ENCODE data around the gene ACD. TPM values are rescaled to one million over a fixed set of nuclear protein-coding genes. Genes with fewer than 3 reads are reported as not detected.
A peak's percentile ranks its signal among the peaks of the same experiment; 100 is the strongest.

ACD gene
- total RNA-seq, 2 donors from 2014 or later, result 11.8 to 27.5 TPM

DNA sequence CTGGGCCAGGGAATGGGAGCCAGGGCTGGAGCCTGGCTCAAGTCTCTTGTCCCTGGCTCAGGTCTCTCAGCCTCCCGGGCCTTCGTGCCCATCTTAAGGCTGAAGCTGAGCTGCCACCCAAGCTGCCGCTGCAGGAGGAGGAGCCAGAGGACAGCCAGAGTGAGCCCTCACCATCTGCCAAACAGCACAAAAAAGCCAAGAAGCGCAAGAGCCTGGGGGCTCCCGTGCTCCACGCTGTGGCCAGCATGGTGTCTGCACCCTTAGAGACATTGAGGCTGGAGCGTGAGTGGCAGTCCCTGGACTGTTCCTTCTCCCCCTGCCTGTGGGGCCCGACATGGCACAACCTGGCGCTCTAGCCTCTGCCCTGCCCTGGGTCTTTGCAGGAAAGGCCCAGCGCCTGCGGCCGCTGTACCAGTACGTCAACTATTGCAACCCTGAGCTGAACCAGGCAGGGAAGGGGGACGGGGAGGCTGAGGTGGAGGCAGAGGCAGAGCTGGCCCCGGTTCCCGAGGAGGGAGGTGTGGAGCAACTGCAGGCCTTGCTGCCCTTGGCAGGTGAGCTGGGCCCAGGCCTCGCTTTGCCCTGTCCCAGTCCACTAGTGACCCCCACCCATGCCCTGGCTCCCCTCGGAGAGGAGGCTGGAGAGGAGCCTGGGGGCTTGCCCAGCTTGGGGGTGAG, 7.9 kb upstream of the ACD start:
- peak overlapping the region; percentile 88 for H3K4me3 ChIP-seq
- no peaks in the 10 kb centered on the region for H3K27me3 ChIP-seq
- intact Hi-C loops (cut with DNase I), result loop anchor here (10.0 kb wide), 1 partner anchor 143 kb away; the partner anchor contains the start of gene RIPOR1
- no peaks in the 10 kb centered on the region for H3K9me3 ChIP-seq
- peak overlapping the region; percentile 6 to 55 for H3K9ac ChIP-seq (ENCODE audit: low read depth in 2 of 2, low read length in 2 of 2)
- peaks cover 19% of the 10 kb centered on the region for H3K4me1 ChIP-seq
- DNase-seq, result peak; percentile 84
- peak overlapping the region; percentile 70 for H3K27ac ChIP-seq
- TF ChIP-seq, protein P1, sequence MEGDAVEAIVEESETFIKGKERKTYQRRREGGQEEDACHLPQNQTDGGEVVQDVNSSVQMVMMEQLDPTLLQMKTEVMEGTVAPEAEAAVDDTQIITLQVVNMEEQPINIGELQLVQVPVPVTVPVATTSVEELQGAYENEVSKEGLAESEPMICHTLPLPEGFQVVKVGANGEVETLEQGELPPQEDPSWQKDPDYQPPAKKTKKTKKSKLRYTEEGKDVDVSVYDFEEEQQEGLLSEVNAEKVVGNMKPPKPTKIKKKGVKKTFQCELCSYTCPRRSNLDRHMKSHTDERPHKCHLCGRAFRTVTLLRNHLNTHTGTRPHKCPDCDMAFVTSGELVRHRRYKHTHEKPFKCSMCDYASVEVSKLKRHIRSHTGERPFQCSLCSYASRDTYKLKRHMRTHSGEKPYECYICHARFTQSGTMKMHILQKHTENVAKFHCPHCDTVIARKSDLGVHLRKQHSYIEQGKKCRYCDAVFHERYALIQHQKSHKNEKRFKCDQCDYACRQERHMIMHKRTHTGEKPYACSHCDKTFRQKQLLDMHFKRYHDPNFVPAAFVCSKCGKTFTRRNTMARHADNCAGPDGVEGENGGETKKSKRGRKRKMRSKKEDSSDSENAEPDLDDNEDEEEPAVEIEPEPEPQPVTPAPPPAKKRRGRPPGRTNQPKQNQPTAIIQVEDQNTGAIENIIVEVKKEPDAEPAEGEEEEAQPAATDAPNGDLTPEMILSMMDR (IDR thresholded peaks at IDR 0.05), result peak; percentile 90
- H3K36me3 ChIP-seq, result no peaks in the 10 kb centered on the region

DNA sequence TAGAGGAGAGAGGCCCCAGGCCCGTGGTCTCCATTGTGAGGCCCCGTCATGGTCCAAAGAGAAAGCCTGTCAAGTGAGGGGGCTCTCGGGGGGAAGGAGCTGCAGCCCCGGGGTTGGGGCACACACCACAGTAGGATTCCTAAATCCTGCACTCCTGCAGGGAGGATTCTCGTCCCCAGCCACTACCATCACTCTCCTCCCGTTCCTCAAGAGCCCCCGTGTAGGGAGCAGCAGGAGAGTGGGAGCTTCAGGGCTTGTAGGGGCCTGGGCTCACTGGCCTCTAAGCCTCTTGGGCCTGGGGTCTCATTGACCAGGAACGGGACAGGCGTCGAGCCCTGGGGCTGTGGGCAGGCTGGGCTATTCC, 7.4 kb upstream of the ACD start:
- Histone ChIP-seq H3K4me1 (peaks cover 13% of the 10 kb centered on the region), H3K27me3 (no peaks in the 10 kb centered on the region), H3K27ac (peak overlapping the region; percentile 70), H3K9me3 (no peaks in the 10 kb centered on the region), H3K36me3 (no peaks in the 10 kb centered on the region), H3K4me3 (peak overlapping the region; percentile 88), H3K9ac (ENCODE audit: low read depth in 2 of 2, low read length in 2 of 2) (peak overlapping the region in 1 of 2 donors; percentile 55)
- no peak for DNase-seq
- intact Hi-C loops (cut with DNase I), result loop anchor here (10.0 kb wide), 1 partner anchor 143 kb away; the partner anchor contains the start of gene RIPOR1
- TF ChIP-seq, protein P1 (IDR thresholded peaks at IDR 0.05), result no peak

DNA sequence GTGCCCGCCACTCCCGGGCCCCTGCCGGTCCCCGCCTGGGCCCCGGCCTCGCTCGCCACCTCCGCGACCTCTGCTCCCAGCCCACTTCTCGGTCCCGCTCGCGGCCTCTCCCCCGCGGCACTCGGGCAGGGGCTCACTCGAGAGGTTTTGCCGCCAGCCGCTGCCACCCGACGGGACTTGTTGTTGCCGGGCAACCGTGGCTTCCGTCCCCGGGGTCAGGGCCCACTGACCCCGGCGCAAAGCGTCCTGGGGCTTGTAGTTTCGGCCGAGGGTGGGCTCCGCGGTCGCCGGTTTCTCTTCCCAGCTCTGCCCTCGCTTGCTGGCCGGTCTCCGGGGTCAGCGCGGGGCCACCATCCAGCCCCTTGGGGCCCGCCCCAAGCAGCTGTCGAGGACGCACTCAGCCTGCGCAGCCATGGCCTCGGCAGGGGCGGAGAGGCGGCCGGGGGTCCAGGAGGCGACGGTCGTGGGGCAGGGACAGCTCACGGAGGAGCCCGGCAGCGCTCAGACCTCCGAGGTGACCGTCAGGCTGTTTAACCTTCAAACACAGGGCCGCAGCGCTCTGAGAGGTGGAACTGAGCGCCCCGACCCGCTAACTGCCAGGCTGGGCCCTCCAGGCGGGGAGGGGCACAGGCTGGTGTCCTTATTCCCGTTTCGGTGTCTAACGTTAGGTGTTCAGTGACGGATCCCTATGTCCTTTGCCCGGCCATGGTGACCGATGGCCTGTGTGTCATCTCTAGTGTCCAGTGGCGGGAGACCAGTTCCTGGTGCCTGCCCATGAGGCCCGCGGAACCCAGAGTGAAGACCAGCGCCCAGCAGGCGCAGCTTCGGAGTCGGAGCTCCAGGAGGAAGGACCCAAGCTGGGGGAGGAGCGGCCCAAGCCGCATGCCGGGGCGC, 6.7 kb upstream of the ACD start, which contains the start of the genes C16orf86 and ENKD1:
Gene C16orf86, plus strand, starts transcription at position 256 of the 894 bp plus-strand sequence. Its CDS starts 157 bp downstream, at position 413.
Gene ENKD1, minus strand, starts transcription at position 192 of the 894 bp plus-strand sequence. CDS start 308 bp downstream, outside the sequence.
- peaks cover 11% of the 10 kb centered on the region for H3K4me1 ChIP-seq
- H3K9me3 ChIP-seq, result no peaks in the 10 kb centered on the region
- no peaks in the 10 kb centered on the region for H3K27me3 ChIP-seq
- TF ChIP-seq, protein P1 (IDR thresholded peaks at IDR 0.05), result no peak
- peak within 1 kb of the TSS; percentile 70 for H3K27ac ChIP-seq
- intact Hi-C loops (cut with DNase I), result loop anchor here (10.0 kb wide), 1 partner anchor 142 kb away; the partner anchor contains the start of gene RIPOR1
- peak within 1 kb of the TSS; percentile 55 to 91 for H3K9ac ChIP-seq (ENCODE audit: low read depth in 2 of 2, low read length in 2 of 2)
- H3K4me3 ChIP-seq, result peak within 1 kb of the TSS; percentile 88
- peak; percentile 83 for DNase-seq
- H3K36me3 ChIP-seq, result no peaks in the 10 kb centered on the region

DNA sequence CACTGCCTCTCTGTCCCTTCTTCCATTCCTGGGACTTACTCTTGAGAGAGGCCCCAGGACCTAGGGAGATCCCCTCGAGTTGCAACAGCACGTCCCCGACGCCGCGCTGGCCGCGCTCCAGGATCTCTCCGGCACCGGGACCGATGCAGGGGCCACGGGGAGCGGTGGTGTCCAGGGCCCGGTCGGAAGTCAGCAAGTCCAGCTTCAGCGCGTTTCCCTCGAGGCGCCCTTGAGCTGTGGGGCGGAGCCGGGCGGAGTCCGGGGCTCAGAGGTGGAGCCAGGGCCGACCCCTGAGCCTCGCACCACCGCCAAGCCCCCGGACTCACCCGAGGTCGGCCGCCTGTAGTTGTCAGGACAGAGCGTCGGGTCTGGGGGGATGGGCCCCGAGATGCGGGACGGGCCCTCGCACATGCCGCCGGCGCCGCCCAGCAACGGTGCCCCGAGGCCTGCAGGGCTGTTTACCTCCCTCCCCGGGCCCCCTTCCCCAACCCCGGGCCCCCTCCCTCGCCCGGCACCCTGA, 6.0 kb upstream of the ACD start:
- Histone ChIP-seq H3K27me3 (no peaks in the 10 kb centered on the region), H3K36me3 (no peaks in the 10 kb centered on the region), H3K4me3 (peak overlapping the region; percentile 88), H3K4me1 (peaks cover 16% of the 10 kb centered on the region), H3K9ac (ENCODE audit: low read depth in 2 of 2, low read length in 2 of 2) (peak overlapping the region; percentile 43 to 66), H3K27ac (peak overlapping the region; percentile 70), H3K9me3 (no peaks in the 10 kb centered on the region)
- TF ChIP-seq, protein P1 (IDR thresholded peaks at IDR 0.05), result no peak
- no peak for DNase-seq
- intact Hi-C loops (cut with DNase I), result loop anchor here (10.0 kb wide), 1 partner anchor 141 kb away; the partner anchor contains the start of gene RIPOR1

DNA sequence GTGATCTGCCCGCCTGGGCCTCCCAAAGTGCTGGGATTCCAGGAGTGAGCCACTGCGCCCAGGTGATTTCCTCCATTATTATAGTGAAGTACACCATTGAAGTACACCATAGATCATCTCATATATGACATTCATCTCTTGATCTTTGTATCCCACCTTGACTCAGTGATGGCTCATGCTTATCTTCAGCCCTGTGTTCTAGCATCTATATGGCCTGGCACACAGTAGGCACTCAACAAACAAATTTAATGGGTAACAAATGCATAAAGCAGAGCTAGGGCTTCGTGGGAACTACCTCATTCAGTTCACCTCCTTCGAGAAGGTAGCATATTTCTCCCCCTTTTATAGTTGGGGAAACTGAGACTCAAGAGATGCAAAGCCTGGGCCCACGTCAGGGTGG, 5.5 kb upstream of the ACD start:
- Histone ChIP-seq H3K4me3 (peak overlapping the region; percentile 88), H3K27ac (no peak overlapping the region), H3K4me1 (peaks cover 17% of the 10 kb centered on the region), H3K36me3 (no peaks in the 10 kb centered on the region), H3K9ac (ENCODE audit: low read depth in 2 of 2, low read length in 2 of 2) (peak overlapping the region; percentile 43 to 66), H3K9me3 (no peaks in the 10 kb centered on the region), H3K27me3 (no peaks in the 10 kb centered on the region)
- TF ChIP-seq, protein P1 (IDR thresholded peaks at IDR 0.05), result no peak
- DNase-seq, result no peak
- intact Hi-C loops (cut with DNase I), result loop anchor here (10.0 kb wide), 1 partner anchor 141 kb away; the partner anchor contains the start of gene RIPOR1

All from colonic mucosa (tissue), 4 donors.